ENCODE measurements around the gene ME2.

GRCh38 chr18:50928551-50928950 is 49.6 kb downstream of the ME2 start:
- TF ChIP-seq CTCF (IDR thresholded peaks at IDR 0.05): no peak
- no peak for TF ChIP-seq POLR2A (IDR thresholded peaks at IDR 0.05; ENCODE audit: low read depth)
